LoVo (cell line): Measurements from ENCODE around the gene PDE4C.
A peak's percentile ranks its signal among the peaks of the same experiment; 100 is the strongest.

Source experiments
- DNase-seq: peaks from one replicate; pipeline ENCODE4 v3.0.0-alpha.2; 2016; ENCODE audit warnings: low spot score

The PDE4C gene

GRCh38 chr19:18198374-18198773 is 27.9 kb downstream of the PDE4C start:
- DNase-seq, result no peak

- no peak for DNase-seq
These were observed 28.3 kb downstream of the PDE4C start for GRCh38 chr19:18197941-18198340.

GRCh38 chr19:18197306-18197705 is 28.9 kb downstream of the PDE4C start:
- DNase-seq, result no peak

- no peak for DNase-seq
These were observed 29.8 kb downstream of the PDE4C start for GRCh38 chr19:18196511-18196845.

- no peak for DNase-seq
These were observed 31.5 kb downstream of the PDE4C start for GRCh38 chr19:18194554-18195238.

GRCh38 chr19:18194181-18194530 is 32.1 kb downstream of the PDE4C start:
- DNase-seq, result no peak

- DNase-seq, result no peak
These were observed 32.7 kb downstream of the PDE4C start for GRCh38 chr19:18193388-18194180.

- peak; percentile 99 for DNase-seq
These were observed 33.4 kb downstream of the PDE4C start, which contains the start of gene MPV17L2 for GRCh38 chr19:18192673-18193387. TSS of gene MPV17L2 (plus strand) at chr19:18193218. CDS start at chr19:18193282, 64 bp downstream.

- DNase-seq, result no peak
These were observed 34.6 kb downstream of the PDE4C start for GRCh38 chr19:18191640-18192062.

GRCh38 chr19:18190278-18190677 is 36.0 kb downstream of the PDE4C start:
- DNase-seq, result no peak

GRCh38 chr19:18185538-18185937 is 40.7 kb downstream of the PDE4C start:
- no peak for DNase-seq

GRCh38 chr19:18183529-18183928 is 42.7 kb downstream of the PDE4C start:
- no peak for DNase-seq

GRCh38 chr19:18179957-18180356 is 46.3 kb downstream of the PDE4C start:
- DNase-seq, result no peak

- DNase-seq, result no peak
These were observed 49.6 kb downstream of the PDE4C start for GRCh38 chr19:18176367-18177310.

- no peak for DNase-seq
These were observed 51.3 kb downstream of the PDE4C start for GRCh38 chr19:18174983-18175382.
